Testis (tissue), 2 donors: ENCODE results near the gene PARP14.

Experiments used
- POLR2A ChIP-seq: fragments of 450-650 bp; IDR thresholded peaks from one replicate; pipeline ENCODE4 v1.6.1; 2017; ENCODE audit warnings: antibody characterized with exemption, mild to moderate bottlenecking, moderate library complexity
- TF ChIP-seq, protein P1 (sequence below), 3 experiments: fragments of 450-650 bp in 2 of 3; fragments of 200-600 bp in 1 of 3; sonication (generic) in 1 of 3; IDR thresholded peaks; one replicate each; pipeline ENCODE4 v1.5.1; 2016 to 2019; ENCODE audit warnings: antibody characterized with exemption in 3 of 3, mild to moderate bottlenecking in 2 of 3, moderate library complexity in 1 of 3

DNA sequence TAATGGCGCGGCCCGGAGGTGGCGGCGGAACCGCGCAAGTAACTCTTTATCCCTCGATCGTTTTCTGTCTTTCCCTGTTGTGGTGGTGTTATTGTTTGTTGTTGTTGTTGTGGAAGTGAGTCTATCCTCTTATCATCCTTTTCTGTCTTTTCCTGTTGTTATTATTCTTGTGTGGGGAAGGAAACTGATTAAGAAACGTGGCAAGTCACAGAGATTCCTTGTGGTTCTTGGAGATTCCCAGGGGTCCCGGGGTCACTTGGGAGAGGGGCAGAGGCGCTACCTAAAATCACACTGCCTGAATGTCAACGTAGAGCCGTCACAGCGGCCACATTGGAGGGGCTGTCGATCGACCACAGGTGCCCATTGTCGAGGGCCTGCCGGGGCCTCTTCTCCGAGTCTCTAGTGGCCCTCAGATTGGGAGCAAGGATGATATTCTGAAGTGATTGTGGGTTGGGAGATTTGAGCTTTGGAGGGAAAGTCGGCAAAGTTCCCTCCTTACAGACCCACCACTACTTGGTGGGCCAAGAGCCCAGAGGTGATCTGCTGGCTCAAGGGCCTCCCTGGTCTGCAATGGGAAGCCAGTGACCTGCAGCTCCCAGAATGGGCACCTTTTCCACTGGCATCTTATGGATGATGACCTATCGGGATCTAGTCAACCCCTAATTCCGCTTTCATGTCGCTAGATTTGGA is 790 bp downstream of the PARP14 start:
- TF ChIP-seq, protein P1, sequence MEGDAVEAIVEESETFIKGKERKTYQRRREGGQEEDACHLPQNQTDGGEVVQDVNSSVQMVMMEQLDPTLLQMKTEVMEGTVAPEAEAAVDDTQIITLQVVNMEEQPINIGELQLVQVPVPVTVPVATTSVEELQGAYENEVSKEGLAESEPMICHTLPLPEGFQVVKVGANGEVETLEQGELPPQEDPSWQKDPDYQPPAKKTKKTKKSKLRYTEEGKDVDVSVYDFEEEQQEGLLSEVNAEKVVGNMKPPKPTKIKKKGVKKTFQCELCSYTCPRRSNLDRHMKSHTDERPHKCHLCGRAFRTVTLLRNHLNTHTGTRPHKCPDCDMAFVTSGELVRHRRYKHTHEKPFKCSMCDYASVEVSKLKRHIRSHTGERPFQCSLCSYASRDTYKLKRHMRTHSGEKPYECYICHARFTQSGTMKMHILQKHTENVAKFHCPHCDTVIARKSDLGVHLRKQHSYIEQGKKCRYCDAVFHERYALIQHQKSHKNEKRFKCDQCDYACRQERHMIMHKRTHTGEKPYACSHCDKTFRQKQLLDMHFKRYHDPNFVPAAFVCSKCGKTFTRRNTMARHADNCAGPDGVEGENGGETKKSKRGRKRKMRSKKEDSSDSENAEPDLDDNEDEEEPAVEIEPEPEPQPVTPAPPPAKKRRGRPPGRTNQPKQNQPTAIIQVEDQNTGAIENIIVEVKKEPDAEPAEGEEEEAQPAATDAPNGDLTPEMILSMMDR (IDR thresholded peaks at IDR 0.05) = no peak
- no peak for TF ChIP-seq POLR2A
